NCI-H2107 (cell line): ENCODE measurements around the gene GADD45B.
"Not testable (repeated sequence)": the region's sequence is repeated elsewhere in the genome, so short reads cannot be mapped to it uniquely, and the experiment has no call there.

Experiments used
- DNase-seq: peaks from one replicate; lab custom pipeline; 2025; lab: John Stamatoyannopoulos, UW

GADD45B gene

DNA sequence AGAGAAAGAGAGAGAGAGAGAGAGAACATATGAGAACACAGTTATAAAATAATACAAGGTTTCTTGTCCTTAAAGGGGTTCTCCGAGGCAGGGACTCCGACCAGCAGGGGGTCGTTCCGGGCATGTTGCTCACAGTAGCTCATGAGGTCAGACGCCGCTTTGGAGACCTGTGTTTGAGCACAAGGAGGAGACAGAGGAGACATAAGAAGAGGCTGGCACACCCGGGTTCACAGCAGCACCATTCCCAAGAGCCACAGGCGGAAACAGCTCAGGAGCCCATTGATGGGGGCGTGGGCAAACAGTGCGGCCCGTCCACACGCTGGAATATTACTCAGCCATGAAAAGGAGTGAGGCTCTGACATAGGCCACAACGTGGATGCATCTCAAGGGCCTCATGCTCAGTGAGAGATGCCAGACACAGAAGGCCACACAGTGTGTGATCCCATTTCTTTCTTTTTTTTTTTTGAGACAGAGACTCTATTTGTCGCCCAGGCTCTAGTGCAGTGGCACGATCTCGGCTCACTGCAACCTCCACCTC, 39.1 kb downstream of the GADD45B start:
- no peak for DNase-seq

DNA sequence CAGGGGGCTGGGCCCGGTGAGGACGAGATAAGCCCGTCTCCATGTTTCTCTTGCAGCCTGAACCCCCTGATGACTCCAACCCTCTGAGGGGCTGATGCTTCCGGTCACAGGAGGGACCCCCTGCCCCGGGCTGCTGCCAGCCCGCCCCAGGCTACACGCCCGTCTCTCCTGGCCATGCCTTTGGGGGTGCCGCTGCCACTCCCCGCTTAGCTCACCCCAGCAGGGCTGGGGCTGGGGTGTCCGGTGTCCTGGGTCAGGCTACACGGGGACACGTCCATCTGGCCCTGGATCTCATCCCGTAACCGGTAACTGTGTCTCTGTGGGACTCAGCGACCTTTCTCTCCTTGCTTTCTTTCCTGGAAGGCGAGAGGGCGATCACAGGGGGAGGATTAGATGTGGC, 40.8 kb downstream of the GADD45B start:
- no peak for DNase-seq

DNA sequence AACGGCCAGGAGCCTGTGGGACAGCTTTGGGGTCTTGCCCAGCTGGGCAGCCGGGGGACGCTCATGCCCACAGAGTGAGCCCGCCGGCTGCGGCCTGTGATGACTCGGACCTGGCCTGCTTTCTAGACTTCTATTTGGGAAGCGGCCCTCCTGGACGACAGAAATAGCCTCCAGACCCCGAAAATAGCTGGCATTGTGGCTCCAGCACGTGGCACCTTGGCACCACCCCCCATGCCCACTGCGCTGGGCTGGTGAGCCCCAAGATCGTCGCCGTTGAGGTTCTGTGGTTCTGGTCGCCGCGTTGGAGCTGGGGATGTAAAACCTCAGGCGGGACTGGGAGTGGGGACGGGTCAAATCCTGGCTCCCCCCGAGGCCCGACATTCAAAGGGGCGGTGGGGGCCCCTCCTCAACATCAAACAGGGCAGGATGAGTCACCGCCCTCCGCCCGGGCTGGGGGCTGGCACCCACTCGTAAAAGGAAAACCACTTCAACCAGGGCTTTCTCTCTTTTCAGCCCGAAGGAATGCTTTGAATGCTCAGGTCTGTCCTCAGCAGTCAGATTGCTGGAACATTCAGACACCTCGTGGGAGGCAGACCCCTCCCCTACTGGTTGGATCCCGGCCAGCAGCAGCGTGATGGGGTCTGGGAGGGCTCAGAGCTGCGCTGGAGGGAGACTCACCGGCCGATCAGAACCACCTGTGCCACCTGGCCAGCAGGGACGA, 42.1 kb downstream of the GADD45B start:
- DNase-seq, result no peak

DNA sequence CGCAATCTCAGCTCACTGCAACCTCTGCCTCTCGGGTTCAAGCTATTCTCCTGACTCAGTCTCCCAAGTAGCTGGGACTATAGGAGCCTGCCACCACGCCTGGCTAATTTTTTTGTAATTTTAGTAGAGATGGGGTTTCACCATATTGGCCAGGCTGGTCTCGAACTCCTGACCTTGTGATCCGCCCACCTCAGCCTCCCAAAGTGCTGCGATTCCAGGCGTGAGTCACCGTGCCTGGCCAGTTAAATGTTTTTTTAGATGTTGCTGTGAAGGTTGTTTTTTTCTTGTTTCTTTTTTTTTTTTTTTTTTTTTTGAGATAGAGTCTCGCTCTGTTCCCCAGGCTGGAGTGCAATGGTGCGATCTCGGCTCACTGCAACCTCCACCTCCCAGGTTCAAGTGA, 42.9 kb downstream of the GADD45B start:
- not testable (repeated sequence) for DNase-seq

DNA sequence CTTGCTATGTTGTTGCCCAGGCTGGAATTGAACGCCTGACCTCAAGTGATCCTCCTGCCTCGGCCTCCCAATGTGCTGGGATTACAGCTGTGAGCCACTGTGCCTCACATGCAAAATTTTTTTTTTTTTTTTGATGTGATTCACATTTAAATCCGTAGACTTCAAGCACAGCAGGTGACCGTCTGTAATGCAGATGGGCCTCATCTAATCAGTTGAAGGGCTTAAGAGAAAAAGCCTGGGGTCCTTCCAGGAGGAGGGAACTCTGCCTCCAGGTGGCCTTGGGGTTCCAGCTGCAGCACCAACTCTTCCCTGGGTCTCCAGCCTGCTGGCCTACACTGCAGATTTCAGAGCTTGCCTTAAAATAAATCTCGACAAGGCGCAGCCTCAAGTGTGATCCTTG, 43.6 kb downstream of the GADD45B start:
- DNase-seq, result no peak

DNA sequence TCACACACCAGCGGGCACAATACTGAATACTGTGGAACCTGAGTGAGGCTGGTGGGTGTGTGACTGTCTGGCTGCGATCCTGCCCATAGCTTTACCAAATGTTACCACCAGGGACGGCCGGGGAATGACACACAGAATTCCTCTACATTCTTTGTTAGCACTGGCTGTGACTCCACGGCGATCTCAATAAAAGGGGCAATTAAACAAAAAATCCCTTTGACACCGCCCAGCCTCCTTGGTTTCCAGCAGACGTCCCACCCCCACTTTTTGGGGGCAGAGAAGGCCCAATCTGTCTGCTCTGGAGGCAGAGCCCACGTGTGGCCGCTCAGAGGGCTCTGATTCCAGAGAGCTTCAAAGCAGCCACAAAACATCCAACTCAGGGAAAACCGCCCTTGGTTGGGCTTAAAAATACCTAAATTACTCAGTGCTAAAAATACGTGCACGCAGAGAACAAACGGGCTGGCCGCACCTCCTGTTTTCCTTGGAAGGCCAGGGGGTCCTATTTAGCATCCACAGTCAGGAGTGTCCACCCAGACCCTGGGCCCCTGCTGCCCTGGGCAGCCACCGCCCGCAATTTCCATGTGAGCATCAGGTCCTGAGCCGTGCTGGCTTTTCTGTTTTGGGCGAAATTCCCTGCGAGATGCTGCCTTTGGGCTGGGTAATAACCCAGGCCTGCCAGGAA, 47.8 kb downstream of the GADD45B start:
- no peak for DNase-seq

DNA sequence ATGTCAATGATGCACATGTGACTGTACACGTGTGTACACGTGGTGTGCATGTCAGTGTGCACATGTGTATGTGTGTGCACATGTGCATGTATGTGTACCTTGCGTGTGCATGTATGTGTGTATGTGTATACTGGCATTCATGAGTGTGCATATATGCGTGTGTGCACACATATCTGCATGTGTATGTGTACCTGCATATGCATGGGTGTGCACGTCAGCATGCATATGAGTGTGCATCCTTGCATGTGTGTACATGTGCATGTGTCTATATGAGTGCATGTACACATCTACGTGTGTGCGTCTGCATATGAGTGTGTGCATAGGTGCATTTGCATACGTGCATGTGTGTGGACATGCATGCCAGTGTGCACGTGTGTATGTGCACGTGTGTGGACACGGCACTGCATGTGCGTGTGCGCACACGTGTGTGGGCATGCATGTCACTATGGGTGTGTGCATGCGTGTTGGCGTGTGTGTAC, 48.5 kb downstream of the GADD45B start:
- no peak for DNase-seq

DNA sequence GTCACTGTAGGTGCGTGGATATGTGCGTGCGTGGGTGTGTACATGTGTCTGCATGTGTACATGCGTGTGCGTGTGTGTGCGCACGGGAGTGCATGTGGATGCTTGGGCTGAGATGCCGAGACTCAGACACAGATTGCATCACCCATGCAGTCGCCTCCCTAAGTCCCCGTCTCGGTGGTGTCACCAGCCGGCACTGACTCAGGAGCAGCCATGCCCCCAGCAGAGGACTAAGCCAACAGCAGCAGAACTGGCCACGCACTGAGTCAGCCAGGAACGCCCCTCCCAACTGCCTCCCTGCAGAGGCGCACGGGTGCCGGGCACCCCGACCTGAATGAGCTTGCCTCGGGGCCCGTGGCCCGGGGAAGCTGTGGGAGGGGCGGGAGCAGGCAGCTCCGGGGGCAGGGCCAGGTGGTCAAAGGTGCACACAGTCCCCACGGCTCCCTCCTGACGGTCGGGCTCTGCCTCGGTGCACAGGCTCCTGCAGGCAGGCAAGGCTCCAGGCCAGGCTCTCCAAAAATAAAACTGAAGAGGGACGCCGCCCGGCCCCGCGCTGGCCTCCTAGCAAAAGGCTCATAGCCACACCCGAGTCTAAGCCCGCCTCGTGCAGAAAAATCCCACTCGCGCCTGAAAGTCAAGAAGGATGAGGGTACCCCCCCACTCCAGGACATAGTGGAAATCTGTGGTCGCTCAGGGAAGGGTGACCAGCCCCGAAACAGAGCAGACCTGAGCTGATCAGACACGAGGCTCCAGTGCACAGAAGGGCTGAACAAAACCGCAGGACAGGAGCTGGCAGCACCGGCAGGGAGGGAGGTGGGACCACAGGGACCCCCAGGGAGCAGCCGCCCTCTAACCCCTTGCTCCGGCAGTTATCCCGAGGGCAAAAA, 49.2 kb downstream of the GADD45B start:
- no peak for DNase-seq

DNA sequence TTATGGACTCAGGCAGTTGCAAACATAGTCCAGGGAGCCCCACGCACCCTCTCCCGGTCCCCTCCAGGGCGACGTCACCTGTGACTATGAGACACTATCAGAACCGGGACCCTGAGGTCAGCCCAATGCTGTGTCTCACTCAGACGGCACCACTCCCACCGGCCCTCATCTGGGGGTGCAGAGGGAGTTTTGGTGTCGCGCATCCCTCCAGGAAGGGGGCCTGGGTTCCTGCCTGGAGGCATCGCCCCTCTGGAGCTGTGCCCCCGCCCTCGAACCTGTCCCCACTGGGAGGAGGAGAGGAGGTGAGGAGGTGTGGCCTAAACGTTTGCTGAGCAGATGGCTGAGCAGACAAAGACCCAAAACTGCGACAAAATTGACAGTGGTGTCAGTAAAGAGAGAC, 51.2 kb downstream of the GADD45B start:
- DNase-seq, result no peak

DNA sequence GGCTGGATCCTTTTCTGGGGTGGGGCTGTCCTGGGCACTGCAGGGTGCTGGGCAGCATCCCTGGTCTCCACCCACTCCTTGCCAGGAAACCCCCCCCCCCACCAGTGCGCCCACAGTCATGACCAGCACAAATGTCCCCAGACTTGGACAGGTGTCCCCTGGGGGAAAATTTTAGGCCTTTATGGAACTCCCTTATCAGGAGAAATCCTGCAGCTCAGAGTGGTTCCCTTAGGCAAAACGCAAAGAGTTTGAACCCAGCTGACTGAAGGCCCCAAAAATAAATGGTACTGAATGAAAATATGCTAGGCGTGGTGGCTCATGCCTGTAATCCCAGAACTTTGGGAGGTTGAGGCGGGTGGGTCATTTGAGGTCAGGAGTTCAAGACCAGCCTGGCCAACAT, 51.8 kb downstream of the GADD45B start:
- DNase-seq, result no peak
